GM21360 (cell line): ENCODE data around the gene CDK11A.

Experiments
- ATAC-seq: cut with Tn5 transposase; IDR thresholded peaks from one replicate; pipeline ENCODE4 v1.9.1; 2021; ENCODE audit warnings: mild to moderate bottlenecking, moderate library complexity; ENCODE audit not compliant: unreplicated experiment

CDK11A gene

GRCh38 chr1:1724035-1724864 is at the start of gene CDK11A:
CDK11A (minus strand) TSS chr1:1724357; CDS start chr1:1722818, 1,539 bp downstream.
- ATAC-seq, result peak; percentile 91

GRCh38 chr1:1773874-1774273 is 49.7 kb upstream of the CDK11A start:
- no peak for ATAC-seq

- ATAC-seq, result no peak
These were observed 46.9 kb upstream of the CDK11A start for GRCh38 chr1:1771096-1771495.

- no peak for ATAC-seq
These were observed 45.9 kb upstream of the CDK11A start for GRCh38 chr1:1770102-1770501.

- no peak for ATAC-seq
These were observed 44.3 kb upstream of the CDK11A start for GRCh38 chr1:1768249-1768992.

GRCh38 chr1:1764876-1765470 is 40.8 kb upstream of the CDK11A start:
- no peak for ATAC-seq

- ATAC-seq, result no peak
These were observed 39.8 kb upstream of the CDK11A start for GRCh38 chr1:1763657-1764621.

GRCh38 chr1:1761504-1762376 is 37.6 kb upstream of the CDK11A start:
- no peak for ATAC-seq

GRCh38 chr1:1760715-1761114 is 36.6 kb upstream of the CDK11A start:
- no peak for ATAC-seq

GRCh38 chr1:1760345-1760650 is 36.1 kb upstream of the CDK11A start:
- no peak for ATAC-seq

GRCh38 chr1:1759456-1760344 is 35.5 kb upstream of the CDK11A start:
- no peak for ATAC-seq

GRCh38 chr1:1758692-1759455 is 34.7 kb upstream of the CDK11A start:
- ATAC-seq, result no peak

- no peak for ATAC-seq
These were observed 34.0 kb upstream of the CDK11A start for GRCh38 chr1:1758059-1758621.

GRCh38 chr1:1757422-1758058 is 33.4 kb upstream of the CDK11A start:
- no peak for ATAC-seq

GRCh38 chr1:1756661-1757421 is 32.7 kb upstream of the CDK11A start:
- ATAC-seq, result no peak

GRCh38 chr1:1755852-1756251 is 31.7 kb upstream of the CDK11A start:
- ATAC-seq, result no peak

- ATAC-seq, result no peak
These were observed 31.3 kb upstream of the CDK11A start for GRCh38 chr1:1755426-1755825.
